Testis (tissue), 2 donors: ENCODE data around the gene RCAN2.

Experiments used
- CTCF ChIP-seq, 3 experiments: fragments of 450-650 bp in 2 of 3; fragments of 200-600 bp in 1 of 3; sonication (generic) in 1 of 3; IDR thresholded peaks; one replicate each; pipeline ENCODE4 v1.5.1; 2016 to 2019; ENCODE audit warnings: antibody characterized with exemption in 3 of 3, mild to moderate bottlenecking in 2 of 3, moderate library complexity in 1 of 3
- POLR2A ChIP-seq: fragments of 450-650 bp; IDR thresholded peaks from one replicate; pipeline ENCODE4 v1.6.1; 2017; ENCODE audit warnings: antibody characterized with exemption, mild to moderate bottlenecking, moderate library complexity

- TF ChIP-seq CTCF (IDR thresholded peaks at IDR 0.05) (no peak), POLR2A (no peak)
Observed at GRCh38 chr6:46291275-46291633, 200.0 kb downstream of the RCAN2 start.
